Inflammatory macrophage (primary cell): ENCODE results near the gene ACTL7A.
A peak's percentile ranks its signal among the peaks of the same experiment; 100 is the strongest.

Source experiments
- DNase-seq, 2 donors: peaks; one replicate each; pipeline ENCODE4 v3.0.0-alpha.2; 2020 to 2022

ACTL7A gene

DNA sequence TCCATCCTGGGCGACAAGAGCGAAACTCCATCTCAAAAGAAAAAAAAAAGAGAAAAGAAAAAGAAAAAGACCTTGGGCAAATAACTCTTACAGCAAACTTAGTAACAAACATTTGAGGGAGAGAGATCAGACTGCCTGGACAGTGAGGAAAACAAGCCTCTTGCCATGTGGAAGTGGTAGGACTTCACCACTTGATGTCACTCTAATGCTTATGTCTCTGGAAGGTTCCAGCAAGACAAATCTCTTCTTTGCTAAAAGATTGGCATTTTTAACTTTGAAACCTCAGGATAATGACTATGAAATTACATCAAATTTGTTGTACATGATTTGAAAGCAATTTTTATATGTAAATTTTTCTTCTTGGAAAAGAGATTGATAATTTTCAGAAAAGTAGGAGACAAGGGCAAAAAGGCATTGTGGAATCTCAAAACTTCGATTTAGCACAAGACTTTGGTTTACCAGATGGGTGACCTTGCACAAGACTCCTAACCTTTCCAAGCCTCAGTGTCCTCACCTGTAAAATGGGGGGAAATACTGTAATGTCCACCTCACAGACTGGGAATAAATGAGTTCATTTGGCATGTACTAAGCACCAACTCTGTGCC lies 11.7 kb upstream of the ACTL7A start:
- DNase-seq, result peak; percentile 52 to 60

DNA sequence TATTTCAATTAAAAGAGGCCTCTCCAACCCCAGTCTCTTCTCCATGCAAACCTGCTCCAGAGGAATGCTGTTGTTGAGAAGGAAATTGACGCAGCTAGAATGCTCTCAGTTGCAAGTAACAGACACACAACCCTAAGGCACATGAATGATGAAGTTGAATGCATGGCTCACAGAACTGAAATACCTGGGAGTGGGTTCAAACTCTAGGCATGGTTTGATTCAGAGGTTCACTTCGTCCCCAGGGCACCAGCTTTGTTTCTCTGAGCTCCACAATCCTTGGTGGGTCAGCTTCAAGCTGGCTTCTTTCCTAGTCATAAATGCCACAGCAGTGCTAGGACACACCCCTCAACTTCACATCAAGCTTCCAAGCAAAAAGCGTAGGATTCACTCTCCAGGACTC lies 10.9 kb upstream of the ACTL7A start:
- no peak for DNase-seq

DNA sequence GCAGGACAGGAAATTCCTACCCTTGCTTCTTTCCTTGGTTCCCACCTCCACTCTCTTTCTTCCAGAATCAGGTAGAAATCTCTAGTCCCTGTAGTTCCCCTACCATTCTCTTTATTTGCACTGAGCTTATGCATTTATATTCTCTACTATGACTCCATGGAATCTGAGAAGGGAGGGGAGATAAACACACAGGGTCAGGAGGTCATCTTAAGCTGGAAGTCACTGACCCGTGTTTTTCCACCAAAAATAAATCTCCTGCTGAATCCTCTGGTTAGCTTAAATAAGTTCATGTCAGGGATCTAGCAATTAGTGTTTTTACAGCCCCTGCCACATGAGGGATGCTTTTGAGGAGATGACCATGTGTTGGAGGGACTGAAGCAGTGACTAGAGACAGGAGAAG lies 10.0 kb upstream of the ACTL7A start:
- no peak for DNase-seq

DNA sequence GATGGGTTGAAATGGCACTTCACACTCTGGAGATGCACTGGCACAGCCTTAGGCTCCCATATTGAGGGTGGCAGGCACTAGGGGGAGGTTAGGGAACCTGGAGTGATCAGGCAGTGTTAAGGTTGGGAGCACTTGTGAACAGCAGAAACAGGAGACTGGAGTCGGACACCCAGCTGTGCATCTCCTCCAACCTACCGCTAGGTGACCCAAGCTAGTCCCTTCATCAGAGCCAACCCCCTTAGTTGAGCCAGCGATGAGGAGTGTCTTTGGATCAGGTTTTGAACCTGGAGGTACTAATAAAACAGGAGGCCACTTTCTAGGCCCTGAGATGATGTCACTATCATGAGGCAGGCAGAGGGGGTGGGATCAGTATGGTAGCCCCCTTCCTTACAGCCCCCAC lies 8.0 kb upstream of the ACTL7A start:
- DNase-seq, result no peak

DNA sequence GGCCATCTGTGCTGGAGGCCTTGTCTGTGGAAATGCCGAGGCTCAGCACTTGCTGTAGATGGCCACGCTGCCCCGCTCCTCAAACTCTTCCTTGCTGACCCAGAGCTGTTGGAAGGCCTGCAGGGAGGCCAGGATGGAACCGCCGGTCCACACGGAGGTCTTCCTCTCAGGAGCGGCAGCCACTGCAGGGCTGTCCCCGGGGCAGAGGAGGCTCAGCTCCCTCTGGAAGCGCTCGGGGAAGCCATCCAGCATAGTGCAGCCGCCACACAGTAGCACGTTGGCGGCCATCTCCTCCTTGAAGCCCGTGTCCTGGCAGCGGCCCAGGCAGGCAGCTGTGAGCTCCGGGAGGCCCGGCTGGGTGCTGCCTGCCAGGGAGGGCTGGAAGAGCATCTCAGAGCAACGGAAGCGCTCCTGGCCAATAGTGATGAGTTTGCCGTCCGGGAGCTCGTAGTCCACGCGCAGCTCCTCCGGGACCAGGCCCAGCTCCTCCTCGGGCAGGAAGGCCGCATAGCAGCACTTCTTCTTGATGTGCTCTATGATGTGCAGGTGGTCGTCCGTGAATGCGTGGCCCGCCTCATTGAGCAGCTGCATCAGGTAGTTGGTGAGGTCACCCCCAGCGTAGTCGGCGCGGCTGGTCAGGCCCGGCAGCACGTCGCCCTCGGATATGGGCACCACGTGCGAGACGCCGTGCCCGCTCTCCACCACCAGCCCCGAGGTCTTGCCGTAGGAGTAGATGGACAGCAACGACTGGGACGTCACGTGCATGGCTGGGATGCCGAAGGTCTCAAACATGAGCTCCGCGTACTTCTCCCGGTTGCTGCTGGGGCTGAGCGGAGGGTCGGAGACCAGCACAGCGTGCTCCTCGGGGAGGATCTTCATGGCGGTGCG lies 7.2 kb upstream of the ACTL7A start:
- DNase-seq, result no peak

DNA sequence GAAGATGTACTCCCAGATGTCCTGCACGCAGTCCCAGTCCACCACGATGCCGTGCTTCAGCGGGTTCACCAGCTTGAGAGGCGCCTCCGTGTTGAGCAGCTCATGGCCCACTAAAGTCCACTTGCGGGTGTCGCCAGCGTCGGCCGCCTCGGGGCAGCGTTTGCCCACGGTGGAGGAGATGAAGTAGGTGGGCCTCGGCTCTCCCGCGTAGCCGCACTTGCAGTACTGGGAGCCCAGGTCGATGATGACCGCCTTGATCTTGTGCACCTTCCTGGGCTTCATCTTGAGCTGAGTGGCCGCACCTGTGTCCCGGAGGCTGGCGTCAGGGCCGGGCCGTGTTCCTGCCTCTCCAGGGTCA lies 6.6 kb upstream of the ACTL7A start:
- no peak for DNase-seq

DNA sequence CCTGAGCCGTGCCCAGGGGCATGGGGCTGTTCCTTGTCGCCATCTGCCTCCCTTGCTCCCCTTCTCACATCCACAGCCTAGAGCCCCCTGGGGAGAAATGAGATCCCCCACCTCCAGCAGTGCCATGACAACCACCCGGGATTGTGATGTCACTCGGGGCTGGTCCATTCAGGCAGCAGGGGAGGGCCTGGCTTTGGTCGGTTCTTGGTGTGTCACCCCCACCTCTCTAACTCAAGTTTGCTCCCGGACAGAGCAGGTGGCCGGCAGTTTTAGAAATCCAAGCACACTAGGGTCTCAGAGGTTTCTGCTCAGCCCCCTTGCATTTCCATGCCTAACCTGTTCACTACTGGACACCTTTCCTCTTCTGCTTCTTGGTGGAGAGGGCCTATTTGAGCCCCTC lies 6.2 kb upstream of the ACTL7A start, which contains the start of gene ACTL7B:
ACTL7B (minus strand) TSS at position 99 of the 400 bp plus-strand sequence; CDS start at position 43, 56 bp downstream.
- no peak for DNase-seq

DNA sequence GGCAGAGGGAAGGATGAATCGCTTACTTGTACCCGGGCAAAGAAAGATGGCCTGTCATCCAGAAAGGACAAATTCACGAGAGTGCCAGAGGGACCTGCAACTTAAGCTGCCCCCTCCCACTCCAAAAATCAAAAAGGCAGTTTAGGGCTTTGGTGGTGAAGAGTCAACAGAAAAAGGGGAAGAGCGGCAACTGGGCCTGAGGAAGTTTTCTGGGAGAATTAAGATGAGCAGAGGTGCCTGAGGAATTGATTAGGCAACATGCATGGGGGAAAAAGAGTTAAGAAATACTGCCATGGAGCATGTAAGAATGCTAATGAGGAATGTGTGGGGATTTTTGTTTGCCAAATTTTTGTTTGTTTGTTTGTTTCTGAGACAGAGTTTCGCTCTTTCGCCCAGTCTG lies 4.5 kb upstream of the ACTL7A start:
- peak; percentile 68 to 69 for DNase-seq

DNA sequence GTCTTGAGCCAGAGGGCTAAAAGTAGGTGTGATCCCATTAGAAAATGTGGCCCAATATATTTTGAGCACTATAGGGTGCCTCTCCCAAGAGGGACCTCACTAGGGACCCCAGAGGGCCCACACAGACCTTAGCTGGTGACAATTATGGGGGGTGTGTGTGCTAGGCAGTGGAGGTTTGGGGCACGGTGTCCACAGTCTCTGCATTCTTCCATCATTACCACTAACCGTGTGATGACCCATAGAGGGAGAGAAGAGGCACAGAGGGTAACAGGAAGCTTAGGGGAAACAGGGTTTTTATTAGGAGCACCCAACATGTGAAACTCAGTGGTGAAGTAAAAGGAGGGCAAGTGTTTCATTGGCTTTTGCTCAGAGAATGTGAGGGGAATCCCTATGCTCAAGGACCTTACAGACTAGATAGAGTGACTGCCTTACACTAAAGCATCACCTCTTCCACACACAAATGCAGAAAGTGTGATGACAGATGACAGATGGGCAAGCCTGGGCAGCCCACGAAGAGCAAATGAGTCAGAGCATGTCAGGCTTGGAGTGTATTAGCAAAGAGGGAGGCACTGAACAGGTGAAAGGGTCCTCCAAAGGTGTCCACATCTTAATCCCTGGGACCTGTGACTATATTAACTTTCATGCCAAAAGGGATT lies 2.5 kb upstream of the ACTL7A start:
- no peak for DNase-seq

DNA sequence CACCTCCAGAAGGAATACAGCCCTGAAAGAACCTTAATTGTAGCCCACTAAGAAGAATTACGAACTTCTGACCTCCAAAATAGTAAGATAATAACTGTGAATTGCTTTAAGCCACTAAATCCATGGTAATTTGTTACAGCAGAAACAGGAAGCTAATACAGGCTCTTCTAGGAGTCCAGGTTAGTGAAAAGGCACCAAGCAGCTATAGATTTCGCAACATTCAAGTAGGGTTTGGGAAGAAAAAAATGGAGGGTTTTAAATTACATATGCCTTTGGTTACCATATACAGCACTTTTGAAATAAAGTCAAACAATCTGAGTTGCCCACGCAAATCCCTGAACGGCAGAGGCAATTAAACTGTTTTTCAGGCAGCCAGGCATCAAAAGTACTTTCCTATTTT lies 1.7 kb upstream of the ACTL7A start:
- DNase-seq, result no peak

DNA sequence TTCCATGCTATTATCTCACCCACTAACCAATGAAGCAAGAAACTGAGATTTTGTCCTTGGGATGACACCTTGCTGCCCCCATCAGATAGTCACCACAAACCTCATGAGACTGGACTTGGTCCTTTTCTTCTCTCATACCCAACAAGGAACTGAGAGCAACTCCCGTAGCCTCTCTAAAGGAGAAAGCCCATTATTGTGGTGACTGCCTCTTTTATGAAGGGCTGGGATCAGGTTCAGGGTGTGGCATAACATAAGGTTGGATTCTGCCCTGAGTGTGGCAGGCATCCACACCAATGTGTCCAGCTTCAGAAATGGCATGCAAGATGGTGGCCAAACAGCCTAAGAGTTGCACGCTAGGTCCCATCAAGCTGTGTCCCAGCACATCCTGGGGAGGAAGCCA lies 1.3 kb upstream of the ACTL7A start:
- DNase-seq, result no peak

DNA sequence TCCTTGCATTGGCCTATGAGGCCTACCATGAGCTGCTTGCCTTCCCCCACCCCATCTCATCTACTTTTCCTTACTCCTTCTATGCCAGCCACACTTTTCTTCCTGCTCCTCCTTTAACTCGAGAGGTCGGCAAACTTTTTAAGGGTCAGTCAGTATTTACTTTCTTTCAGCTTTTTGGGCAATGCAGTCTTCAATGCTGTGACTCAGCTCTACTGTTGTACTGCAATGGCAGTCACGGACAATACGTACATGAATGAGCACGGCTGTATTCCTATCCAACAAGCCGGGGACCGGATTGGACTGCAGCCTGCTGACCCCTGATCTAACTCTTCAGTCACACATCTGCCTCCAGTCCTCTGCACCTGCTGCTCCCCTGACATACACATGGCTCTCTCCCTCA lies 602 bp upstream of the ACTL7A start:
- DNase-seq, result no peak

DNA sequence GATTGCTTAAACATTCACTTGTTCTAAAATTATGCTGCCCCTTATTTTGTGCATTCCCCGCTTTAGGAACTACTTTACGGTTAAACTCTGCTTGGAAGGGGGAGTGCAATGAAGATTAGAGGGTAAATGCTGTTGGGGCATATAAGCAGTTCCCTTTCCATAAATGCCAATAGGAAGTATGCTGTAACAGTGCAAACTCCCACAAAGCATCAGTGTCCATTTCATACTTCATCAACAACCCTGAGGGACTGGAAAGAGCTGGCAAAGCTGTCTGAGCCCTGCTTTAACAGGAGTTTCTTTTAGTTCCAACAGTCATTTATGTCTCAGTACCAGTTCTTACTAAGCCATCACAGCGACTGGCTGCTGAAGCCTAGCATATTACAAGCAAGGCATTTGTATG lies 1.8 kb downstream of the ACTL7A start:
- DNase-seq, result peak; percentile 33 to 49

DNA sequence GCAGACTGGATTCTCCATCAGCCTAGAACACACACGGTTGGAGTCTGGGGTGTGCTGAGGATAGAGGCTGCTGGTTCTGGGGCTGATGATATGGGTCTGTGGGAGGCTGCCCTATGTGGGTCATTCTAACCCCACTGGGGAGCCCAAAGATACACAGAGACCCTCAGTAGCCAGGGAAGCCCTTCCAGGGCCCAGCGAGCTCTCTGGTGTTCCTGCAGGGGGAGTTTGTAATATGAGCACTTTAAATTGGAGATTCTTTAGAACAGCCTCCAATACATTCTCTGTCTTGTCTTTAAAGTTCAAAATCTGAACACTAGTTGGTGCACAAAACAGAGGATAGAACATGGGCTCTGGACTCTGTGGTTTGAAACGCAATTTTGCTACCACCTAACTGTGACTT lies 2.4 kb downstream of the ACTL7A start:
- DNase-seq, result no peak

DNA sequence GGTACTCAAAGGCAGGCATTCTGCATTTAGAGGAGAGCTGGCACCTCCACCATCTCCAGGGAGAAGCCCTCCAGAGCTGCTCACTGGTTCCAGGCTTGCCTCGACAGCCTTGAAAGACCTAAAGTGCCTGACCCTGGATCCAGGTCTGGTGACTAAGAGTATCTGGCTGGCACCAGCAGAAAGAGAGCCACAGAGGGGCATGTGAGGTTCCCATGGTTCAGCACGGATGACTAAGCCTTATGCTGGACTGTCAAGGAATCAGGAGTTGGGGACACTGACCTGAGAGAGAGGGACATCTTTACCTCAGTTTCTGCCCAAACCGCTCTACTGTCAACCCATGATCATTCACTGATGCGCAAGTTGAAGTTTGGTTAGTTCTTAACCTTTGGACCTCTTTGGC lies 3.0 kb downstream of the ACTL7A start:
- DNase-seq, result no peak

DNA sequence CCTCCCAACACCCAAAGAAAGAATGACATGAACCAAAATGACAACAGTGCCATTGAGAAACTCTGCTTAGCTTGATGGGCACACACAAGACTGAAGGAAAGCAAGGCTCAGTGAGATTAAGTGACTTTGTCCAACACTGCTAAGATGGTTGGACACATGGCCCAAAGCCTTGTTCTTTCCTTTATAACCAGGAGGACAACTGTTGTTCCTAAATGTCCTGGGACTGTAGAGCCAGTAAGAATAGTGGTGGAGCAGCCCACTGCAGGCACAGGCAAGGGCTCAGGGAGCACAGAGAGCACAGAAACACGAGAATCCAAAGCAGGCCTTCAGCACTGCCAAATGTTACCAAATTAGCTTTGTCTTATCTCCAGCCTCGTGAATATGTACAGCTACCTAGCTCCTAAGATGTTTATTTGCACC lies 3.9 kb downstream of the ACTL7A start:
- DNase-seq, result no peak

DNA sequence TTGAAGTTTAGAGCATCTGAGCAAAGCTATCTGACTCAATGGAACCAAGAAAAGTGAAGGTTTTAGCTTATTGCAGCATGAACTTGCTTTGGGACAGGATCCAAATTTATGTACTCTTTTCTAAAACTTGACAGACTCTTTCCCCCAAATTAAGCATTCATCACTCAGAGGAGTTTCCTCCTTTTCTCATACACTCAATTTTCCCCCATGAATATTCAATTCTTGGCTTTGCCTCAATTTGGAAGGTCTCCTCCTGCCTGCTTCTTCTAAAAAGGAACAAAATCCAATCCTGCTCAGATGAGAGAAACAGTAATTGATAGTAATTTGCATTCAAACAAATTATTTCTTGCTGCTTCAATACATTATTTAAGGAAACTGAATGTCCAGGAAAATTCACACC lies 5.0 kb downstream of the ACTL7A start:
- DNase-seq, result no peak

DNA sequence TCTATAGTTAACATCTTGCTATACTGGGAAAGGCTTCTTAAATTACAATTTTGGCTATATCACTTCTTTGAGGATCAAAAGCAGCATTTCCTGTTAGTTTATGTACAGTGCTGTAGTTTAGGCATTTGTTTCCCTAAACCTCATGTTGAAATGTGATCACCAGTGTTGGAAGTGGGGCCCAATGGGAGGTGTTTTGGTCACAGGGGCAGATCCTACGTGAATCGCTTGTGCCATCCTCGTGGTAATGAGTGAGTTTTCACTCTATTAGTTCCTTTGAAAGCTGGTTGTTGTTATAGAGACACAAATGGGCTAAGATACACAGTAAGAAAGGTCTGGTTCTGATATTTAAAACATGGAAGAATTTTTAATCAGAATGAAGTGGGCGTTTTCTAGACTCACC lies 5.8 kb downstream of the ACTL7A start:
- no peak for DNase-seq

DNA sequence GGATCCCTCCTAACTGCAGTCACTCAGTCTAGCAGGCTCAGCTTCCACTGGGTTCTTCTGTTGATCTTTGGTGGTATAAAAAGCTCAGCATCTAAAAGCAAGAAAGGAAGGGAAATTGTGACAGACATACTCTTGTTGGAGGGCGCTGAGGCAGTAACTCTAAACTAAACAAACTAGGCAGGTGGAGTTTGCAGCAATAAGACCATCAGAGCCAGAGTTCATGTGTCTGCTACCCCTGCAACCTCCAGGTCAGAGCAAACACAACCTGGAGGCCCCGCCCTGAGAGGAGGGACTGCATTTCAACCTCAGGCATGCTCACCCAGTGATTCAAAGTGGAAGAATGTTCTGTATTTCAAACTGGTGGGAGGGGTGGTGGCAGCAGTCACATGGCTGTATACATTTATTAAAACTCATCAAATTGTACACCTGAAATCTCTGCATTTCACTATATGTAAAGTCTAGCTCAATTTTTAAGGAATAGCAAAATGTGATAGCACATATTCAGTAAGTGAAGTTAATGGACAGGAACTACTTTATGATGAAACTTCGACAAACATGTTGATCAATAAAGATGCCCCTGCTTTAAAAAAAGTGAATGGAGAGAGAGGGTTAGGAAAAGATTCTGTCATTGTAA lies 7.1 kb downstream of the ACTL7A start:
- DNase-seq, result no peak

DNA sequence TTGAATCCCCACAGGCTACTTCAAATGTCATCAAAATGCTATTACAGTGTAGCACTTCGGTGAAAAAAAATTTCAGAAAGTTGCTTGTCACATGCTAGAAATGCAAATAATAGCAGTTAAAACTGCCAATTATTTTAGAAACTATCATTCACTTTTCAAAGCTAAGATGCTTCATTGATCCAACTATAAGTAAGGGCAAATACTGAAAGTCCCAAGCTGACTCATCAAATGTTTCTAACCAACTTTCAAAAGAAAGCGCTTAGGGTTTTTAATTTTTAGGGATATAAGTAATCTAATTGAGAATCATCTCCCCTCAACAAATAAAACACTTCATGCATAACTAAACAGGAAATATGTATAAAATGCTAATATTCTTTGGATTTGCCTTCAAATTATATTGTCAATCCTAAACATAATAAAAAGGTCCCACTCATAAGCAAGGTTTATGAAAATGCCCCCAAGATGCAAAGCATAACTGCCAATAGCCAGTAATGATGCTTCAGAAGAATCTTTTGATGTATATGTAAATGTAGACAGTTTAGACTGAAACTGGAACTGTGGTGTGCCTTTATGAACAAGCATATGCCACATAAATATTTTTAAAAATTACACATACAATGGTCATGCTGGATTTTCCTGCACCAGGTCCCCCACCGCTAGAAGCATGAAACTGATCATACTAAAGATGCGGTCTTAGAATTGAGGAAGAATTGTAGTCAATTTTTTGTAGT lies 12.2 kb downstream of the ACTL7A start:
- no peak for DNase-seq

DNA sequence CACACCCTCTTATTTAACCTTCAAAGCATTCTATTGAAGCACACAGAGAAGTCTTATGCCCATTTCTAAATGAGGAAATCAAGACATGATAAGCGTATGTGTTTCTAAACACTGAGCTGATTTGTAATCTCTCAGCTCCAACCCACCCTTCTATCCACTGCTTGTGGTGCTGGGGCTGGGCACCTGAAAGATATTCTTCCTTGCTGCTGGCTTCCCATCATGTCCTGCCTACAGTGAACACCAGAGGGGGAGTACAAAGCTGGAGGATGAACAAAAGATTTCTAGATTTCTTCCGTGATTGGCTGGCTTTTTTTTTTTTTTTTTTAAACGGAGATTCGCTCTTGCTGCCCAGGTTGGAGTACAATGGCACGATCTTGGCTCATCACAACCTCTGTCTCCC lies 14.4 kb downstream of the ACTL7A start:
- no peak for DNase-seq

DNA sequence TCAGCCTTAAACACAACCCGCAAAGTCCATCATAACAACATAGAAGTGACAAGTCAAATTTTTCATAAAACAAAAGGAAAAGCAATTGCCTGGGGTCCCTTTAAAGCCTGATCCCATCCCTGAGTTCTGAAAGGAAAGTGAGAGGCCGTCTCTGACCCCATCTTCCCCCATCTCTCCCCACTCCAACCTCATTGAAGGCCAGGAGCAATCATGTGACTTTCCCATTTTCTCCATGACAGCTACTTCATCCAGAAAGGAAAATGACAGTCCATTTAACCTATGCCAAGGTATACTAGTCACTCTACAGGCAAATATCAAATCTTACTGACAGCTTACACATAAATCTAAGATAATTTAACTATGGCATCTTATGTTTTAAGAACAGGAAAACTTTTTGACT lies 15.5 kb downstream of the ACTL7A start:
- no peak for DNase-seq
